Activated CD8-positive, alpha-beta T cell treated with anti-CD3 and anti-CD28 coated beads for 36 hours (primary cell): Measurements from ENCODE around the gene GAB1. TPM values are rescaled to one million over a fixed set of nuclear protein-coding genes. Genes with fewer than 3 reads are reported as not detected.

Experiments
- ATAC-seq: fragments of 200-7000 bp; cut with Tn5 transposase; one replicate; pipeline ENCODE4 v1.10.0; 2021; ENCODE audit warnings: mild to moderate bottlenecking, moderate library complexity
- CTCF ChIA-PET: fragments of 350-600 bp; sonication (Branson Sonifier 250); formaldehyde crosslinking; loops from one replicate; lab custom pipeline; 2021; ENCODE audit warnings: antibody characterized with exemption; lab: Charles Lee
- POLR2A ChIA-PET: fragments of 350-600 bp; sonication (Branson Sonifier 250); formaldehyde crosslinking; loops from one replicate; lab custom pipeline; 2021; ENCODE audit warnings: antibody characterized with exemption; lab: Charles Lee
- DNase-seq: peaks from one replicate; pipeline ENCODE4 v3.0.0-alpha.2; 2020
- H3K27ac Mint-ChIP-seq: one replicate; pipeline ENCODE4 v1.8.0; 2021; ENCODE audit warnings: mild to moderate bottlenecking, mixed read lengths
- H3K27me3 Mint-ChIP-seq: one replicate; pipeline ENCODE4 v1.8.0; 2021; ENCODE audit warnings: mixed read lengths
- H3K36me3 Mint-ChIP-seq: one replicate; pipeline ENCODE4 v1.8.0; 2021; ENCODE audit warnings: low read depth, mixed read lengths
- H3K4me1 Mint-ChIP-seq: one replicate; pipeline ENCODE4 v1.8.0; 2021; ENCODE audit warnings: low read depth, mixed read lengths
- H3K4me3 Mint-ChIP-seq: one replicate; pipeline ENCODE4 v1.8.0; 2021; ENCODE audit warnings: mild to moderate bottlenecking, moderate library complexity, mixed read lengths
- H3K9me3 Mint-ChIP-seq: one replicate; pipeline ENCODE4 v1.8.0; 2021; ENCODE audit warnings: mixed read lengths
- CTCF ChIP-seq: fragments of 200-600 bp; IDR thresholded peaks from one replicate; pipeline ENCODE4 v1.8.0; 2022; ENCODE audit warnings: antibody characterized with exemption, mild to moderate bottlenecking
- intact Hi-C: fragments of 100-400 bp; cut with micrococcal nuclease; formaldehyde crosslinking; loops from one replicate; pipeline ENCODE4 v1.10.0; 2022
- total RNA-seq, 2 experiments: library from RNA; stranded (reverse); gene quantifications; one replicate each; pipeline ENCODE4 v1.2.3, GENCODE V29; 2021

Gene GAB1
- total RNA-seq, 2 experiments from 2014 or later: 0.20 to 0.34 TPM

- Mint-ChIP-seq H3K4me3 (peak overlapping the region; percentile 53), H3K9me3 (peaks cover 5% of the 10 kb centered on the region), H3K4me1 (peaks cover 38% of the 10 kb centered on the region), H3K27me3 (no peaks in the 10 kb centered on the region), H3K27ac (peak overlapping the region; percentile 94), H3K36me3 (peaks cover 2% of the 10 kb centered on the region)
- peak; percentile 13 for DNase-seq
- intact Hi-C loops: loop anchor here (2.0 kb wide), 1 partner anchor 153 kb away; the partner anchor contains the start of gene SMARCA5
- peak; percentile 5 for ATAC-seq
- TF ChIP-seq CTCF: no peak
- ChIA-PET POLR2A (no interaction called here), CTCF (interaction anchor here (1.0 to 1.2 kb wide), 3 partner anchors 16 to 23 kb away, joined by 3 read pairs; no protein-coding TSS in a partner anchor)
Observed at GRCh38 chr4:143359644-143360193, 23.0 kb downstream of the GAB1 start.

- TF ChIP-seq CTCF: no peak
- ATAC-seq: no peak
- Mint-ChIP-seq H3K4me3 (no peak overlapping the region), H3K27me3 (no peaks in the 10 kb centered on the region), H3K4me1 (peaks cover 38% of the 10 kb centered on the region), H3K36me3 (peaks cover 2% of the 10 kb centered on the region), H3K27ac (no peak overlapping the region), H3K9me3 (peaks cover 5% of the 10 kb centered on the region)
- CTCF ChIA-PET: no interaction called here
- POLR2A ChIA-PET: no interaction called here
- DNase-seq: no peak
- intact Hi-C loops: no loop called here
Observed at GRCh38 chr4:143360838-143361625, 24.4 kb downstream of the GAB1 start.

GRCh38 chr4:143362349-143363046 lies 25.8 kb downstream of the GAB1 start:
- no peak overlapping the region for H3K27ac Mint-ChIP-seq
- peaks cover 5% of the 10 kb centered on the region for H3K9me3 Mint-ChIP-seq
- ChIA-PET POLR2A (no interaction called here), CTCF (interaction anchor here (0.9 kb wide), 1 partner anchor 9 kb away, joined by 3 read pairs; no protein-coding TSS in a partner anchor)
- H3K4me1 Mint-ChIP-seq: peaks cover 32% of the 10 kb centered on the region
- peaks cover 2% of the 10 kb centered on the region for H3K36me3 Mint-ChIP-seq
- intact Hi-C loops: no loop called here
- no peak overlapping the region for H3K4me3 Mint-ChIP-seq
- ATAC-seq (peak; percentile 25), DNase-seq (peak; percentile 22)
- no peak for TF ChIP-seq CTCF
- H3K27me3 Mint-ChIP-seq: no peaks in the 10 kb centered on the region

- DNase-seq (no peak), ATAC-seq (no peak)
- TF ChIP-seq CTCF: no peak
- POLR2A ChIA-PET: no interaction called here
- no peak overlapping the region for H3K4me3 Mint-ChIP-seq
- H3K4me1 Mint-ChIP-seq: peaks cover 32% of the 10 kb centered on the region
- H3K27ac Mint-ChIP-seq: no peak overlapping the region
- intact Hi-C loops: no loop called here
- CTCF ChIA-PET: interaction anchor here (0.9 kb wide), 1 partner anchor 9 kb away, joined by 3 read pairs; no protein-coding TSS in a partner anchor
- no peaks in the 10 kb centered on the region for H3K27me3 Mint-ChIP-seq
- peaks cover 5% of the 10 kb centered on the region for H3K9me3 Mint-ChIP-seq
- H3K36me3 Mint-ChIP-seq: peaks cover 2% of the 10 kb centered on the region
Observed at GRCh38 chr4:143363332-143363731, 26.7 kb downstream of the GAB1 start.
